H1 (cell line): ENCODE data around the gene MESD. TPM values are rescaled to one million over a fixed set of nuclear protein-coding genes. Genes with fewer than 3 reads are reported as not detected.

Experiments
- CTCF ChIA-PET: fragments of 300-600 bp; sonication (Branson Sonifier 250); formaldehyde crosslinking; loops from one replicate; lab custom pipeline; 2021; ENCODE audit not compliant: partially characterized antibody; lab: Charles Lee
- POLR2A ChIA-PET: fragments of 300-600 bp; sonication (Branson Sonifier 250); formaldehyde crosslinking; loops from one replicate; lab custom pipeline; 2021; ENCODE audit warnings: inconsistent platforms; ENCODE audit not compliant: partially characterized antibody; lab: Charles Lee
- DNase-seq, 2 experiments: peaks; one replicate each; pipeline versions ENCODE4 v3.0.0 to v3.0.0-alpha.2; 2010 to 2022; ENCODE audit warnings: low spot score in 2 of 2, low read depth in 1 of 2, mixed read lengths in 1 of 2
- FAIRE-seq: peaks from 2 replicates; lab custom pipeline; 2011; peaks lifted over from hg19 to GRCh38; lab: Jason Lieb, UNC
- H2AFZ ChIP-seq: 2 replicates; pipeline ENCODE4 v1.8.1; 2012; ENCODE audit warnings: low read length, inconsistent platforms
- H2AK5ac ChIP-seq: 2 replicates; pipeline ENCODE4 v1.6.1; 2013; ENCODE audit warnings: low read depth, low read length
- H2BK120ac ChIP-seq: replicated peaks from 2 replicates; pipeline ENCODE3; 2013; ENCODE audit warnings: low read depth, low read length, inconsistent platforms
- H2BK12ac ChIP-seq: 2 replicates; pipeline ENCODE4 v1.6.1; 2013; ENCODE audit warnings: low read depth, low read length
- H2BK15ac ChIP-seq: 2 replicates; pipeline ENCODE4 v1.6.1; 2013; ENCODE audit warnings: low read length
- H2BK20ac ChIP-seq: 2 replicates; pipeline ENCODE4 v1.6.1; 2013; ENCODE audit warnings: low read length
- H2BK5ac ChIP-seq: 2 replicates; pipeline ENCODE4 v1.6.1; 2013; ENCODE audit warnings: low read depth, low read length
- H3K14ac ChIP-seq: 2 replicates; pipeline ENCODE4 v1.6.1; 2013; ENCODE audit warnings: inconsistent platforms; ENCODE audit not compliant: insufficient read length
- H3K18ac ChIP-seq: 2 replicates; pipeline ENCODE4 v1.6.1; 2013; ENCODE audit warnings: low read length; ENCODE audit errors: extremely low read depth
- H3K23ac ChIP-seq: 2 replicates; pipeline ENCODE4 v1.6.1; 2013; ENCODE audit warnings: inconsistent platforms; ENCODE audit not compliant: insufficient read length
- H3K23me2 ChIP-seq: 2 replicates; pipeline ENCODE4 v1.6.1; 2013; ENCODE audit warnings: low read depth, low read length
- H3K27ac ChIP-seq: 2 replicates; pipeline ENCODE4 v1.6.1; 2011; ENCODE audit warnings: low read depth, low read length, inconsistent platforms
- H3K27me3 ChIP-seq, 4 experiments: replicated peaks in 1 of 4; 1 replicate in 1 of 4; 2 replicates in 3 of 4; pipeline versions ENCODE4 v1.6.1 to v1.8.1; 2011 to 2013; ENCODE audit warnings: low read length in 3 of 4, mild to moderate bottlenecking in 3 of 4, inconsistent platforms in 2 of 4, mixed read lengths in 2 of 4, moderate library complexity in 1 of 4; ENCODE audit not compliant: control insufficient read depth in 3 of 4, insufficient read depth in 3 of 4; ENCODE audit errors: extremely low read depth in 1 of 4
- H3K36me3 ChIP-seq, 4 experiments: 2 replicates each; pipeline versions ENCODE4 v1.6.1 to v1.8.1; 2011 to 2013; ENCODE audit warnings: mild to moderate bottlenecking in 4 of 4, low read length in 3 of 4, moderate library complexity in 2 of 4, control low read depth in 1 of 4, inconsistent platforms in 1 of 4; ENCODE audit not compliant: insufficient read depth in 4 of 4, control insufficient read depth in 2 of 4
- H3K4ac ChIP-seq: replicated peaks from 2 replicates; pipeline ENCODE3; 2013; ENCODE audit warnings: low read length, low read depth, mixed read lengths, inconsistent platforms; ENCODE audit not compliant: insufficient read length
- H3K4me1 ChIP-seq, 4 experiments: replicated peaks in 1 of 4; 1 replicate in 1 of 4; 2 replicates in 3 of 4; pipeline versions ENCODE4 v1.6.1 to v1.8.1; 2011 to 2013; ENCODE audit warnings: low read length in 3 of 4, inconsistent platforms in 2 of 4, mixed read lengths in 1 of 4; ENCODE audit not compliant: insufficient read depth in 4 of 4, control insufficient read depth in 3 of 4
- H3K4me2 ChIP-seq, 2 experiments: 2 replicates each; pipeline versions ENCODE4 v1.6.1 to v1.8.1; 2011 to 2013; ENCODE audit warnings: low read depth in 2 of 2, low read length in 2 of 2, control low read depth in 1 of 2, inconsistent platforms in 1 of 2, mild to moderate bottlenecking in 1 of 2; ENCODE audit not compliant: insufficient read depth in 1 of 2
- H3K4me3 ChIP-seq, 4 experiments: fragments of 200-600, 300-600 bp in 1 of 4; sonication (generic), shearing (Covaris generic), sonication (Bioruptor Twin) in 1 of 4; 2 replicates each; pipeline versions ENCODE4 v1.5.1 to v1.8.1; 2011 to 2016; ENCODE audit warnings: low read length in 4 of 4, low read depth in 3 of 4, control low read depth in 2 of 4, inconsistent platforms in 2 of 4, mild to moderate bottlenecking in 2 of 4, mixed read lengths in 1 of 4, moderate library complexity in 1 of 4; ENCODE audit not compliant: insufficient read depth in 2 of 4; ENCODE audit errors: extremely low read depth in 1 of 4
- H3K56ac ChIP-seq: replicated peaks from 2 replicates; pipeline ENCODE3; 2013; ENCODE audit warnings: low read depth, mild to moderate bottlenecking, mixed read lengths, low read length, inconsistent platforms; ENCODE audit not compliant: insufficient read length
- H3K79me1 ChIP-seq: 2 replicates; pipeline ENCODE4 v1.6.1; 2013; ENCODE audit warnings: low read depth, low read length, control low read depth
- H3K79me2 ChIP-seq, 2 experiments: 2 replicates each; pipeline versions ENCODE4 v1.6.1 to v1.8.1; 2012 to 2013; ENCODE audit warnings: low read length in 2 of 2, mild to moderate bottlenecking in 2 of 2, inconsistent platforms in 1 of 2; ENCODE audit not compliant: insufficient read depth in 2 of 2, control insufficient read depth in 1 of 2
- H3K9ac ChIP-seq, 4 experiments: replicated peaks in 1 of 4; 1 replicate in 1 of 4; 2 replicates in 3 of 4; pipeline versions ENCODE4 v1.6.1 to v1.8.1; 2011 to 2013; ENCODE audit warnings: low read depth in 3 of 4, low read length in 3 of 4, control low read depth in 2 of 4, mild to moderate bottlenecking in 2 of 4, moderate library complexity in 2 of 4, inconsistent platforms in 1 of 4; ENCODE audit errors: extremely low read depth in 1 of 4
- H3K9me3 ChIP-seq, 2 experiments: 2 replicates each; pipeline versions ENCODE4 v1.6.1 to v1.8.1; 2012 to 2013; ENCODE audit warnings: mild to moderate bottlenecking in 2 of 2, moderate library complexity in 2 of 2, control low read depth in 1 of 2, inconsistent platforms in 1 of 2, low read depth in 1 of 2, low read length in 1 of 2, mixed read lengths in 1 of 2; ENCODE audit not compliant: insufficient read depth in 2 of 2
- H4K20me1 ChIP-seq, 2 experiments: replicated peaks in 1 of 2; 2 replicates each; pipeline versions ENCODE3 to v1.8.1; 2011 to 2013; ENCODE audit warnings: inconsistent platforms in 2 of 2, low read length in 2 of 2, mild to moderate bottlenecking in 1 of 2; ENCODE audit not compliant: insufficient read depth in 2 of 2, control insufficient read depth in 1 of 2
- H4K5ac ChIP-seq: 2 replicates; pipeline ENCODE4 v1.6.1; 2013; ENCODE audit warnings: low read length, low read depth, mixed read lengths, inconsistent platforms; ENCODE audit not compliant: insufficient read length
- H4K8ac ChIP-seq: 2 replicates; pipeline ENCODE4 v1.8.0; 2013; ENCODE audit warnings: mild to moderate bottlenecking, moderate library complexity, low read length, inconsistent platforms; ENCODE audit not compliant: insufficient read depth; ENCODE audit errors: extremely low read depth
- H4K91ac ChIP-seq: replicated peaks from 2 replicates; pipeline ENCODE3; 2013; ENCODE audit warnings: low read length, mixed read lengths, inconsistent platforms; ENCODE audit not compliant: insufficient read length
- BACH1 ChIP-seq: IDR thresholded peaks from 2 replicates; pipeline ENCODE4 v1.6.1; 2012; ENCODE audit warnings: low read length, improper control_type of control experiment
- CBX5 ChIP-seq: fragments of 300-800, 300-1000 bp; sonication (generic); IDR thresholded peaks from 2 replicates; pipeline ENCODE4 v1.7.1; 2016; ENCODE audit warnings: antibody characterized with exemption, low read length, low read depth
- MAX ChIP-seq: IDR thresholded peaks from 2 replicates; pipeline ENCODE4 v1.6.1; 2012; ENCODE audit warnings: inconsistent platforms
- POLR2AphosphoS5 ChIP-seq: IDR thresholded peaks from 2 replicates; pipeline ENCODE4 v1.6.1; 2011; ENCODE audit warnings: low read depth, low read length
- RBBP5 ChIP-seq: IDR thresholded peaks from 2 replicates; pipeline ENCODE4 v1.7.1; 2012; ENCODE audit warnings: low read depth, mild to moderate bottlenecking, inconsistent platforms, low read length, moderate library complexity, borderline replicate concordance
- SIN3A ChIP-seq, 2 experiments: IDR thresholded peaks in 1 of 2; conservative IDR thresholded peaks in 1 of 2; 2 replicates each; pipeline ENCODE4 v1.6.1; 2011 to 2012; ENCODE audit warnings: low read length in 2 of 2, improper control_type of control experiment in 1 of 2, low read depth in 1 of 2, mild to moderate bottlenecking in 1 of 2
- SP1 ChIP-seq: IDR thresholded peaks from 2 replicates; pipeline ENCODE4 v1.6.1; 2011; ENCODE audit warnings: low read depth, low read length
- SP2 ChIP-seq: IDR thresholded peaks from 2 replicates; pipeline ENCODE4 v1.6.1; 2012; ENCODE audit warnings: mild to moderate bottlenecking, low read length, inconsistent platforms
- YY1 ChIP-seq: IDR thresholded peaks from 2 replicates; pipeline ENCODE4 v1.6.1; 2011; ENCODE audit warnings: low read depth, mild to moderate bottlenecking, low read length
- whole genome bisulfite sequencing, 2 experiments: shearing (Covaris generic) in 1 of 2; methylation state at CpG; one replicate each; pipeline versions ENCODE4 v1.1.6 to v1.1.7; 2013 to 2015; ENCODE audit warnings: low lambda C conversion rate in 2 of 2, mixed read lengths in 2 of 2, inconsistent platforms in 1 of 2, low coverage in 1 of 2, missing lambda C conversion rate in 1 of 2; ENCODE audit not compliant: insufficient replicate concordance in 2 of 2, insufficient coverage in 1 of 2, insufficient read length in 1 of 2; ENCODE audit errors: extremely low coverage in 1 of 2, missing lambda C conversion rate in 1 of 2; 5-methylcytosine and 5-hydroxymethylcytosine counted together
- polyA plus RNA-seq, 7 experiments: library from polyadenylated mRNA; depleted of rRNA in 3 of 7; stranded (reverse) in 5 of 7; unstranded in 2 of 7; fragments of >200 nt in 5 of 7; fragments of 200-250 nt in 2 of 7; gene quantifications; 1 replicate in 5 of 7; 2 replicates in 1 of 7; 4 replicates in 1 of 7; pipeline versions ENCODE4 v1.2.1 to v1.2.3, GENCODE V29; 2011 to 2013; ENCODE audit warnings: missing spikeins in 2 of 7, mixed read lengths in 2 of 7
- total RNA-seq: library from RNA; stranded (reverse); fragmentation: NEBNext Ultra II Directional; extraction: Animal tissue kit (Norgen Biotek cat#: 25700); gene quantifications from 2 replicates; pipeline ENCODE4 v1.2.1, GENCODE V29; 2021
- TF ChIP-seq, protein P1 (sequence below): IDR thresholded peaks from 2 replicates; pipeline ENCODE4 v1.6.1; 2012; ENCODE audit warnings: low read length, inconsistent platforms

Gene MESD
- total and polyA plus RNA-seq, 2 of the 8 experiments (the other 6 are each of a cell fraction or from before 2014, with no cell fraction given) = 11.0 to 28.3 TPM

- ChIA-PET POLR2A (interaction anchor here (1.8 kb wide), 1 partner anchor 23 kb away, joined by 6 read pairs; the partner anchor contains the start of gene TLNRD1), CTCF (interaction anchor here (1.0 kb wide), 1 partner anchor 242 kb away, joined by 3 read pairs; no protein-coding TSS in a partner anchor)
- Histone ChIP-seq H4K91ac (no peak overlapping the region), H2BK5ac (no peak overlapping the region), H3K9me3 (peaks cover 0 to under 1% of the 10 kb centered on the region in 2 experiments; a peak in 2 of 4 replicates), H3K23ac (no peak overlapping the region), H2BK20ac (no peak overlapping the region), H3K27ac (no peak overlapping the region), H3K14ac (no peak overlapping the region), H3K56ac (no peak overlapping the region), H4K8ac (no peak overlapping the region), H3K27me3 (no peaks in the 10 kb centered on the region; a peak in 1 of 7 replicates), H3K79me1 (no peaks in the 10 kb centered on the region), H2BK15ac (no peak overlapping the region), H3K36me3 (no peaks in the 10 kb centered on the region), H2BK12ac (no peak overlapping the region; the same call in 1 of the 2 replicates), H2AFZ (no peak overlapping the region), H3K9ac (no peak overlapping the region), H2AK5ac (no peak overlapping the region), H3K4me3 (no peak overlapping the region), H4K20me1 (no peaks in the 10 kb centered on the region), H3K4me1 (peaks cover 2 to 13% (median 10%) of the 10 kb centered on the region in 4 experiments; a peak in 5 of 7 replicates), H3K23me2 (no peaks in the 10 kb centered on the region), H3K4ac (no peak overlapping the region), H2BK120ac (no peak overlapping the region), H3K4me2 (no peak overlapping the region), H3K79me2 (no peaks in the 10 kb centered on the region), H3K18ac (no peak overlapping the region), H4K5ac (no peak overlapping the region)
- WGBS, 2 experiments = 83% methylated on average over 10 of the region's 10 CpGs; no CpG with 5 or more reads in 1 of the 2 experiments
- FAIRE-seq = no peak
- no peak for TF ChIP-seq RBBP5
- no peak for TF ChIP-seq YY1
- TF ChIP-seq POLR2AphosphoS5 = no peak
- no peak for TF ChIP-seq SP2
- TF ChIP-seq SIN3A (conservative IDR thresholded peaks at IDR 0.05 in 1 of 2, IDR thresholded peaks at IDR 0.05 in 1 of 2; ENCODE audit: low read depth in 1 of 2, low read length in 2 of 2) = no peak
- TF ChIP-seq, protein P1, sequence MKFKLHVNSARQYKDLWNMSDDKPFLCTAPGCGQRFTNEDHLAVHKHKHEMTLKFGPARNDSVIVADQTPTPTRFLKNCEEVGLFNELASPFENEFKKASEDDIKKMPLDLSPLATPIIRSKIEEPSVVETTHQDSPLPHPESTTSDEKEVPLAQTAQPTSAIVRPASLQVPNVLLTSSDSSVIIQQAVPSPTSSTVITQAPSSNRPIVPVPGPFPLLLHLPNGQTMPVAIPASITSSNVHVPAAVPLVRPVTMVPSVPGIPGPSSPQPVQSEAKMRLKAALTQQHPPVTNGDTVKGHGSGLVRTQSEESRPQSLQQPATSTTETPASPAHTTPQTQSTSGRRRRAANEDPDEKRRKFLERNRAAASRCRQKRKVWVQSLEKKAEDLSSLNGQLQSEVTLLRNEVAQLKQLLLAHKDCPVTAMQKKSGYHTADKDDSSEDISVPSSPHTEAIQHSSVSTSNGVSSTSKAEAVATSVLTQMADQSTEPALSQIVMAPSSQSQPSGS = no peak
- no peak for TF ChIP-seq MAX
- no peak for TF ChIP-seq BACH1
- TF ChIP-seq CBX5 = no peak
- TF ChIP-seq SP1 = no peak
- DNase-seq = no peak
These were observed 34.8 kb upstream of the MESD start for GRCh38 chr15:81024265-81024872.
